HG03280 (cell line): Measurements from ENCODE around the gene RDM1.
"Not testable (repeated sequence)": the region's sequence is repeated elsewhere in the genome, so short reads cannot be mapped to it uniquely, and the experiment has no call there.

ENCODE experiments used
- ATAC-seq: cut with Tn5 transposase; IDR thresholded peaks from one replicate; pipeline ENCODE4 v1.9.1; 2021; ENCODE audit warnings: mild to moderate bottlenecking, moderate library complexity; ENCODE audit not compliant: unreplicated experiment

RDM1 gene, protein sequence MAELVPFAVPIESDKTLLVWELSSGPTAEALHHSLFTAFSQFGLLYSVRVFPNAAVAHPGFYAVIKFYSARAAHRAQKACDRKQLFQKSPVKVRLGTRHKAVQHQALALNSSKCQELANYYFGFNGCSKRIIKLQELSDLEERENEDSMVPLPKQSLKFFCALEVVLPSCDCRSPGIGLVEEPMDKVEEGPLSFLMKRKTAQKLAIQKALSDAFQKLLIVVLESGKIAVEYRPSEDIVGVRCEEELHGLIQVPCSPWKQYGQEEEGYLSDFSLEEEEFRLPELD

DNA sequence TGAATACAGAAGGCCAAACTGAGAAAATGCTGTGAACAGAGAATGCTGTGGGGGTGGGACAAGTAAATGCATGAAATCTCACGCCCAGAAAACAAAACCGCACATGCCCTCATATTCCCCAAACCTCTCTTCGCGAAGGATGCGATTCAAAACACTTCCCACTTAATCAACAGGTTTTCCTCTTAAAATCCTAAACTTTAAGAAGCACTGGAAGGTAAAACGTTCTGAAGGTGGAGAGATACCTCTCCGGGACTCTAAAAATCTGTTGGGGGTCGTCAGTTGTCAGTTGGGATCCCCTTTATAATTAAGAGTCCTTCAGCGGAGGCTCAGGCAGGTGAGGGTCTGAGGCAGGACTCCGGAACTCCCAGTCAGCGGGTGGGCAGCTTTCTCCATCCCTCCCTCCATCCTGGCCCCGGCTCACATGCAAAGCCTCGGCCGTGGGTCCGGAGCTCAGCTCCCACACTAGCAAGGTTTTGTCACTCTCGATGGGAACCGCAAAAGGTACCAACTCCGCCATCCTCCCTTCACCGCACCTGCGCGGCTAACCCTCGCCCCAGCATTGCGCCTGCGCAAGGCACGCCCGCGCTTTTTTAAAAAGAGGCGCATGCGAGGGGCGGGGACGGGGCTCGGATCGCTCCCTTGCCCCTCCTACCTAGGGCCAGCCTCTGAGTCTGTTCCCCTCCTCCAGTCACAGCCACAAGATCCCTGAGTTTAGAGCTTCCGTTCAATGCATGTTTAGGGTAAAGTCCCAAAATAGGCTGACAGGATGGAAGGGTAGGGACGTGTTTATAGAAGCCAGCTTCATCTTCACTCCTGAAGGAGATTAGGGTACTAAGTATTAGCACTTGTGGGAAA is at the start of gene RDM1:
Gene RDM1, minus strand, starts transcription at position 563 of the 855 bp plus-strand sequence. Its CDS starts 46 bp downstream, at position 517.
- peak; percentile 70 for ATAC-seq

DNA sequence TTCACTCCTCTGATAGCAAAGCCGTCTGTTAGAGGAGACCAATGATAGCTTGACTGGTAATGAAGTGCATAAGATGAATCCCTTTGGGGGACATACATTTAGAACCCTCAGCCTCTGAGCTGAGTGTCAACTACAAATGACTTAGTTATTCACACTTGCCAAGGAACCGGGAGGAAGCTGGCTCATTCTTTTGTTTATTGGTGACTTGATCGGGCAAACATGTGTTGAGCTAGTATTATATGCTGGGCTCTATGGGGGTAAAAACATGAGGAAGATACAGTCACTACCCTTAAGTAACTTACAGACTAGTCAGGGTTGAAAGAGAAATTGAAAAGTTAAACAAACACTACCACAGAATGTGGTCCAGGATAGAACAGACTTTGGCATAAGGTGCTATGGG is 47.8 kb upstream of the RDM1 start:
- ATAC-seq = no peak

DNA sequence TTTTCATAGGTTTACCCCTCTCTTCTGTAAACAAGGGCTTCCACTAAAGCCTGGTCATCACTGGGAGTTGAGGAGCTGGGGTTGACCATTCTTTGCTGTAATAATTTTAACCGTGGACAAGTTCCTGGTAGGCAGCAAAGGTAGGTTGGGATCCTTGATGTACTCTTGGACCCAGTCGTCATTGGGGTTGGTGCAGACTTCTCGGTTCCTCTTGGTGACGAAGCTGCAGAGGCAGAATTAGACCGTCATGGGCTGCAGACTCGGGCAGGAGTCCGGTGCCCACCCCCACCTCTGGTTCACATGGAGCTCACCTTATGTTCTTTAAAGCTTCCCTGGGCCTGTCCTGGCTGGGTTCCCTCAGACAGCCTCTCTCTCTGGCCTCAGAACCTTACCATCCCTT is 46.9 kb upstream of the RDM1 start:
- ATAC-seq = no peak

DNA sequence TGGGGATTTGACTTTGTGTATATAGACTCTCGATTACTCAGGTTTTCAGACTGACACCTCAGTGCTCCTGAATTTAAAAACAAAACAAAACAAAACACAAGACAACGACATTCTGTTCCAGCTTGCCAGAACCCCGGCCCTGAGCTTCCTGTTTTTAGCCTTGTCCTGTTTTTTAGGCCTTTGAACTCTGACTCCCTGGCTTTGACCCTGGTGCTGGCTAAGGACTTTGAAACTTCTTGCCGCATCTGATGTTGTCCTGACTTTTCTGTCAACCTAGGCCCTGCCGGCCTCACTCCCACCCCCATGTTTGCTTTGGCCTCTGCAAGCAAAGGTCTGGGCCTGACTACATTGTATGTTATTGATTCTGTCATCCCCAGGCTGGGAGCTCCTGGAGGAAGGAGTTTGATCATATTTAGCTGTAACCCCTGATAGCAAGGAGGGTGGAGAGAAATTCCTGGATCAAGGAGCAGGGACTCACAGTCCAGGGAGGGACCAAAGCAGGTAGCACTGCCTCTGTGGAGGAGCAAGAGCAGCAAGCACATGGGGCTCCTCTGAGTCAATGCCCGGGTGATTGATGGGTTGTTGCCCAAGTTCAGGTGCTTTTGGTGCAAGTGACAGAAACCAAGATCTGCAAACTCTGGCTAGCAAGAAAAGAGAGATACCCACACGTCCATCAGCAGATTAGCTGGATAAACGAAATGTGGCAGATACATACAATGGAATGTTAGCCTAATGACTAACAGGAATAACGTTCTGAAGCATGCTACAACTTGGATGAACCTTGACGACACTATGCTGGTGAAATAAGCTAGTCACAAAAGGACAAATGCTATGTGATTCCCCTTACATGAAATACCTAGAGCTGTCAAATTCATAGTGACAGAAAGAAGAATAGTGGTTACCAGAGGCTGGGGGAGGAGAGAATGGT is 43.0 kb upstream of the RDM1 start:
- no peak for ATAC-seq

DNA sequence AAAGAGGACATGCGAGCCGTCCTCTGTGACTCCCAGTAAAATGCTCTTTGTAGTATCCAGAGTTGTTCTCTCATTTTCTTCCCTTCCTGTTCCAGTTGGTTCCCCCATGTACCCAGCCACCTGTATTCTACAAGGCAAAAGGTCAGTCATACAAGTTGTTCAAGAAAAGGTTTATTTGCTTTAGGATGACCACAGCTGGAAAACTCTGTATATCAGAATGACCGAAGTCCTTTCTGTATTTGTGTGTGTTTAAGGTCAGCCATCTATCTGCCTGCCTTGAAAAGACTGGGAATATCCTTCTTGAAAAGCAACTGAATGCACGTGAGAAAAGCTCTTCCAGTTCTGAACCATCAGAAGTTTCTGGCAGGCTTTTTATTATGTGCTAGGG is 42.4 kb upstream of the RDM1 start:
- no peak for ATAC-seq

DNA sequence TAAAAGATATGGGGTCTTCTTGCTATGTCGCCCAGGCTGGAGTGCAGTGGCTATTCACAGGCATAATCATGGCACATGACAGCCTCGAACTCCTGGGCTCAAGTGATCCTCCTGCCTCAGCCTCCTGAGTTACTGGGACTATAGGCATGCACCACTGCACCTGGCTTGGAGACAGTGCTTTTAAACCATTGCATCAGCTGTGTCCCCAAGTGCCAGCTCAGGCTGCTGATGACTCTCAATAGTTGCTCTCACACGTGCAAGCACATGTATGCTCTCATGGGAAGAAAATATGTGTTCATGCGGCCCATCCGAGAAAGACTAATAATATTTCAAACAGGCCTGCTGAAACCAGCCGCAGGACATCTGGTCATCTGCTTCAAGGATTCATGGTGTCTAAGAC is 42.0 kb upstream of the RDM1 start:
- ATAC-seq = no peak

DNA sequence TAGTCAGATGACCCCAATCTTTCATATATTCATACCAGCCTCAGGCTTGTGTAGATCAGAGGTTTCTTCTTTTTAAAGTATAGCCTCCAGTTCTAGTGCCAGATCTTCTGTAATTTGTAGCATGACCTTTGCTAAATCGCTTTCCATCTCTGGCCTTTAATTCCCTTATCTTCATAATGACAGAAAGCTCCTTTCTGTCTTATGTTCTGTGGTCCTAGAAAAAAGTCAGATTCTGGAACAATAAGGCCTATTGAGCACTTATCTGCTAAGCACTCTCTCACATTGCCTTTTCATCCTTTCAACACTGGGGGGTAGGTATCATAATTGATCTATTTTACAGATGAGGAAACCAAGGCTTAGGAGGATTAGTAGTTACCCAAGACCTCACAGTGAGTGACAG is 41.5 kb upstream of the RDM1 start:
- ATAC-seq = no peak

DNA sequence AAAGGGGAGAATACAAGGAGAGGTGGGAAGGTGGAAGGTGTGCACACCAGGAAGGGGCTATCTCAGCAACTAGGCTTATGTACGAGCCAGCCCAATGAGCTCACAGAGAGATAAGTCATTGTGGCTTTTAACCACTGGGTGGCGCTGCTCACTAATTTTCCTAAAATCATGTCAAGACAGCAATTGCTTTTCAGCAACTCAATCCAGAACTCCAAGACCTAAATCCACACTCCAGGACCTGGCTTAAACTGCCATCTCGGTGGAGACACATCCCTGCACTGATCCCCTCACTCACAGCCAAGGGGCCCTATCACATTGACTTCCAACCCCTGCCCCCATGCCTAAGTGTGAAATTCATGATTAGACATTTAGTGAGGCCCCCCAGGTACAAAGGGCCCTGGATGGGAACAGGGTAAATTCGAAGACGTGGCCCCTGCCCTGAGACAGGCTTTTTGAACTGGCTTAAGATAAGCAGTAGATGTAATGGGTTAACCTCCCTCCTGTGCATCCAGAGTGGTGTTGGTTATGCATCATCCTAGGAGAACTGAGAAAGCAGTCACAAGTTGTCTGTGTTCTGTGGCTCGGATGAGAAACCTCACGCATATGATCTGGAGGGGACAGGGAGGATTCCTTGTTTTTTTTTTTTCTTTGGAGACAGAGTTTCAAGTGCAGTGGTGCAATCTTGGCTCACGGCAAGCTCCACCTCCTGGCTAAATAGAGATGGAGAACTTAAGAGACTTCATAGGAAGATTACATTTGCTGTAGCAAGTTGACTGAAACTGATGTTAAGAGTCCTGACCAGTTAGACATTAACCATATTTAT is 39.2 kb upstream of the RDM1 start:
- no peak for ATAC-seq

DNA sequence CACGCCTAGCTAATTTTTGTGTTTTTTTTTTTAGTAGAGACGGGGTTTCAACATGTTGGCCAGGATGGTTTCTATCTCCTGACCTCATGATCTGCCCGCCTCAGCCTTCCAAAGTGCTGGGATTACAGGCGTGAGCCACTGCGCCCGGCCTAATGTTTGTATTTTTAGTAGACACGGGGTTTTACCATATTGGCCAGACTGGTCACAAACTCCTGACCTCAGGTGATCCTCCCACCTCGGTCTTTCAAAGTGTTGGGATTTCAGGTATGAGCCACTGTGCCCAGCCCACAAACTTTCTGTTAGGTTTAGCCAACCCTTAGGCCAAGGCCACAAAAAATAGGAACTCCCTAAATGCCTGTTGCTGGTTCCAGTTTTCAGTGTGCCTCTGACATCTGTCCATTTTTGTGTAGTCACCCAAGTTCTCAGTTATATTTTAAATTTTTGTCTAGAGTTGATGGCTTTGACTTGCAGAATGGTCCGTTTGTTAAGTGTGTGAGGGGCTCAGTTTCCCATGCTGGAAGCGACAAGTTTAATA is 38.0 kb upstream of the RDM1 start:
- ATAC-seq = no peak

DNA sequence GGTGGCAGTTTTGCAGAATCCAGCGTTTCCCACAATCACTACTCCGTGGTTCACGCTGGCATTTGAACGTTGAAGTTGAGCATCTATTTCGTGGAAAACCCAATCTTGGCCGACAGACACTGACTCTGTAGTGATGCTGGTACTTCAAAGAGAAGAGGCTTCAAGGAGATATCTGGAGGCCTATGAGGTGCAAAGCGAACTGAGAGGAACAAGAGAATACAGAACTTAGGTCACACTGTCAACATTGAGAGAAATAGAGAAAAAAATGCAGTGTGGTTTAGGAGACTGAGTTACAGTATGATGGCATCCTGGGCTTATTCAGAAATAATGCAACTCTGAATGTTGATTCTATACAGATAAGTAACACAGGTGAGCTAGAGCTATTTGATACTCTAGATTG is 34.7 kb upstream of the RDM1 start:
- ATAC-seq = no peak

DNA sequence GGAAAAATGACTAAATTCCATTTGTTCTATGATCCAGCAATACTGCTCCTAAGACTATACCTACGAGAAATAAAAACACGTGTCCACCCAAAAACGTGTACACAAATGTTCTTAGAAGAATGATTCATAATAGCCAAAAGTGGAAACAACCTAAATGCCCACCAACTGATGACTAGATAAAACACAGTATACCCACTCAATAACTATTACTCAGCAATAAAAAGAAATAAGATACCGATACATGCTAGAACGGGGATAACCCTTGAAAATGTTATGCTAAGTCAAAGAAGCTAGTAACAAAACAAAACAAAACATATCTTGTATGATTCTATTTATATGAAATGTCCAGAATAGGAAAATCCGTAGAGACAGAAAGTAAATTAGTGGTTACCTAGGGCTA is 33.1 kb upstream of the RDM1 start:
- ATAC-seq = no peak

DNA sequence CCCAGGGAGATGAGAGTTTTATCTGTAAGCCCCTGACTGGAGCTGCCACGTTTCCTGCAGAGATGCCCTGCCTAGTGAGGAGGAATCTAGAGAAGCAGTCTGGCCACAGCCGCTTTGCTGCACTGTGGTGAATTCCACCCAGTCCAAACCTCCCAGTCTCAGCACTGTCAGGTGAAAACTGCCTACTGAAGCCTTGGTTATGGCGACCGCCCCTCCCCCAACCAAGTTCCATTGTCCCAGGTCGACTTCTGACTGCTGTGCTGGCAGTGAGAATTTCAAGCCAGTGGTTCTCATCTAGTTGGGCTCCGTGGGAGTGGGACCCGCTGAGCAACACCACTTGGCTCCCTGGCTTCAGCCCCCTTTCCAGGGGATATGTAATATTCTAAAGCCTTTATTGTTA is 23.1 kb upstream of the RDM1 start:
- no peak for ATAC-seq

DNA sequence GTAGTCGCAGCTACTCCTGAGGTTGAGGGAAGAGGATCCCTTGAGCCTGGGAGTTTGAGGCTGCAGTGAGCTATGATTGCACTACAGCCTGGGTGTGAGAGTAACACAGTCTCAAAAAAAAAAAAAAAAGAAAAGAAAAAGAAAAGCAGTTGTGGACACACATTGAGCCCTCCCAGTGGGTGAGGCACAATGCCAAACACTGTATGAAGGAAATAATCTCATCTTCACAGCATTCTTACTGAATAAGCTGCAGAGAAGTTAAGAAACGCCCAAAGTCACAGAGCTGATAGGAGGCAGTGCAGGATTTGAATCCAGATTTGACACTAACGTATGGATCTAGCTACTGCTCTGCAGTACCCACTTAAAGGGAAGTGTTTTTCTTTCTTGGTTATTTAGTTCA is 18.8 kb upstream of the RDM1 start:
- ATAC-seq = no peak

DNA sequence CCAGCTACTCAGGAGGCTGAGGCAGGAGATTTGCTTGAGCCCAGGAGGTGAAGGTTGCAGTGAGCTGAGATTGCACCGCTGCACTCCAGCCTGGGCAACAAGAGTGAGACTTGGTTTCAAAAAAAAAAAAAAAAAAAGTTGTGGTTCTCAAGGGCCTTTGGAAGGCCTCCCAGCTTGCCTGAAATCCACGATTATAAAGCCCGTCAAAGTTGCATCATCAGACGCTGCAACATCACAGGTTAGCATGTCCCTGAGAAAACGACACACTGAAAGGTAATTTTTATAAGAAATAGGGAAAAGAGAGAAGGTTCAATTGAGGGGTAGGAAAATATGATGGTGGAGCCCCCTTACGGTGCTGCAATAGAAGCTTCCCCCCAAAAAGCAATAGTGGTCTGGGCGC is 17.5 kb upstream of the RDM1 start:
- ATAC-seq = no peak

DNA sequence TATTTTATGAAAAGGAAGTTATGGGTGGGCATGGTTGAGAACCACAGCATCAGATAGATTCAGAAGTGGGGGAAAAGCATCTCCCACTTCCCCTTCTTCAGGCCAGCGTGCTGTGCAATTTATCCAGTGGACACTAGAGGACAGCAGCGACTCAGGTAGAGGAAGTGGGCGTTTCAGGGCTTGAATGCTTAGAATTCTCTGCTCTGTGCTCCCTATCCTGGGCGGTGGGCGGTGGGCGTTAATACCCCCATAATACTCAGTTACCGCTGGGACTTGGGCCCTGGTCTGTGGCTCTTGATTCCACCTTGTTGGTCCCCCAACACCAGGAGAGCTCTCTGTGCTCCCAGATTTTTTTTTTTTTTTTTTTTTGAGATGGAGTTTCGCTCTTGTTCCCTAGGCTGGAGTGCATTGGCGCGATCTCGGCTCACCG is 16.6 kb upstream of the RDM1 start:
- ATAC-seq = no peak

DNA sequence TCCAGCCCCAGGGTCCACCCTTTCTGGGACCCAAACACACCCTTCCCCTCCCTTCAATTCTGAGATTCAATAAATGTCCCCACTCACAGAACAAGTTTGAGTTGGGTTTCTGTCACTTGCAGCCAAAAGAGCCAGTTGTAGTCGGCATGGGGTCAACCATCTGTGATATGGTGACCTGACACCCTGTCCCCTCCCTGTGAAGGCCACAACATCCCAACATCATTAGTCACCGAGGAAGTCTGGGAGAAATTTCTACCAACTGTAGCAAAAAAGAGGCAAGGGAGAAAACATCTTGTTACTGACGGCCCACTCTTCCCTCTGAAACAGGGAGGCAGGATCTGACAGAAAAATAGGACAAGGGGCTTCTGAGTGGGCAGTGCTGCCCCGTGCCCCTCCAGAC is 13.6 kb upstream of the RDM1 start:
- ATAC-seq = no peak

DNA sequence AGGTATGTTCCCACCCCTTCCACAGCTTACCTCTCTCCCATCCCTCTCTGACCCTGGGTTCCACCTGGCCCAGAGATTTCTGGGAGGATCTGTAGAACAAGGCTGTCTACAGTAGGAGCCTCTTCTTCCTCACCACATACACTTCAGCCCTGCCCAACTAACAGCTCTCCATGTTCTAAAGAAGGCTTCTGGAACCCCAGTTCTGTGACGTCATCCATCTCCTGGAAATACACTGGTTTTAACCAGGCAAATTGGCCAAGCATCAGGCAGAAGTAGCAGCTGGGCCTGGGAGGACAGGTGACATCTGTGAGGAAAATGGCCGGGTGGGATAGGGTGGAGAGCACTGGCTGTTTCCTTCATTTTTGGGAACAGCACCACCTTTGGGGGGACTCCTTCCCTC is 13.0 kb upstream of the RDM1 start, which contains the start of gene LYZL6:
Gene LYZL6, minus strand, starts transcription at position 177 of the 400 bp plus-strand sequence. CDS start 4,357 bp downstream, outside the sequence.
- no peak for ATAC-seq

DNA sequence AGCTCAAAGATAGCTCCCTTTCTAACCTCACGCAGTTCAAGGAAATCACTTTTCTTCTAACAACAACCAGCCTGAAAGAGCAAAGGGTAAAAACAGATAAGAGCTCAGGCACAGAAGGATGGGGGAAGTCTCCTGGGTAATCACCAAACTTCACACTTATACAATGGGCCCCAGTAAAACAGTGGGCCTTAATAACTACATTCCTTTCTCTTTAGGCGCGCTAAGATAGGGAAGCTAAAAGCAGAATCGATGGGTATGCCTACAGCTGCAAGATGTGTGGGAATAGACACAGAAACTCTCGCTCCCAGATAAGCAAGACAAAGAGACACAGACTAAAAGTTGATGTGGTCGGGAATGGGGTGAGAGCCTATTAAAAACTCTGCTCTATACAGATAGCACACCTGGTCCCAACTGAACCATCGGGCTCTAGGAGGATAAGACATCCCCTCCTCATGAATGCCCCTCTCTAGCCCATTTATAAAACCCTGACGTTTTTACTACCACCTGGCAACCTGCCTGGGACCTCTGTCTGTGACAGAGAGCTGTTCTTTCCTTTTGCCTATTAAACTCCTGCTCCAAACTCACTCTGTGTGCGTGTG is 12.1 kb upstream of the RDM1 start:
- ATAC-seq = no peak

DNA sequence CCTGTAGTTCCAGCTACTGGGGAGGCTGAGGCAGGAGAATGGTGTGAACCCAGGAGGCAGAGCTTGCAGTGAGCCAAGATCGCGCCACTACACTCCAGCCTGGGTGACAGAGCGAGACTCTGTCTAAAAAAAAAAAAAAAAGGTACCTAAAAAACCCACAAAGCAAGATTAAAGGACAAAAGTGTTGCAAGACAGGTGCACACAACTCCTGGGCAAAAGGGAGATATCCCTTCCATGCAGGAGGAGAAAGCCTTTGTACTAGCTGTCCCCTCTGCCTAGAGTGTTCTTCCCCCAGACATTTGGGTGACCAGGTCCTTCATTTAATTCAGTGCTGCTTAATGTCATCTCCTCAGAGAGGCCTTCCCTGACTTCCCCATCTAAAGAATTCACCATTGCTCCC is 7.9 kb upstream of the RDM1 start:
- ATAC-seq = not testable (repeated sequence)

DNA sequence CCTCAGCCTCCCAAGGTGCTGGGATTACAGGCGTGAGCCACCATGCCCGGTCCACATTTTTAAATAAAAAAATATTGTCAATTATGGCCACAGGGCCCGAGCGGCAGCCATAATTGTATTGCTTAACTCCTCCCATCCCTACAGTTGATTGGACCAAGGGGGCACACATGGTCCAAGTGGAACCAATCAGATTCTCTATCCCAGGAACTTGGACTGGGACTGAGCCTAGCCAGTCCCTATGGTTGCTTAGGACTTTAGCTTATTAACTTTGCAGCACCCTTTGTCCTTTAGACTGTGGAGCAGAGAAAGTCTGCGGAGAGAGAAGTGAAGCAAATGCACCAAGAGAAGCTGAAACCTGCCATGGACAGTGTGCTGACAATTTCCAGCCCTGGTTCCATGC is 5.5 kb upstream of the RDM1 start:
- no peak for ATAC-seq
